Mammary epithelial cell (primary cell): ENCODE measurements around the gene BFSP1.

Experiments
- CTCF ChIP-seq, 2 donors: IDR thresholded peaks in 1 of 2; conservative IDR thresholded peaks in 1 of 2; 2 replicates each; pipeline ENCODE4 v1.5.1; 2011 to 2012; ENCODE audit warnings: inconsistent platforms in 2 of 2, low read length in 2 of 2, mild to moderate bottlenecking in 2 of 2, control low read depth in 1 of 2, low read depth in 1 of 2; ENCODE audit not compliant: insufficient read depth in 1 of 2; ENCODE audit errors: extremely low read depth in 1 of 2
- EZH2 ChIP-seq: IDR thresholded peaks from 2 replicates; pipeline ENCODE4 v1.6.1; 2012; ENCODE audit warnings: low read length, inconsistent platforms, borderline replicate concordance

DNA sequence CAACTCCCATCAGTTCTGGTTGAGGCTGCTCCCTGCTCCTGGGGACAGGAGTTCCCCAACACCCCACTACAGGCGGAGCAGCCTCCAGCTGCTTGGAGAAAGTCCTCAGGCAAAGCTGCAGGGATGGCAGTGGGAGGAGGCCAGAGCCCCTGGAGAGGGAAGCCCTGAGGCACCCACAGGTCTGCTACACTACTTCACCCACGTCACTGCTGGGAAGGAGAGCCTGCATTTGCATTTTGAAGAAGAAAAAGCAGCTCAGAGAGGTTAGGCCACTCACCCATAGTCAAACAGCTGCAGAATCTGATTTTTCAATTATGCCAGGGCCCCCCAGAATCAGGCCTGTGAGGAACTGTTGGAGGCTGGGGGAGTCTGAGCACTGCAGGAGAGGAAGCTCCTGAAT lies 17.2 kb downstream of the BFSP1 start:
- TF ChIP-seq CTCF (conservative IDR thresholded peaks at IDR 0.05 in 1 of 2, IDR thresholded peaks at IDR 0.05 in 1 of 2; ENCODE audit: extremely low read depth in 1 of 2, insufficient read depth in 1 of 2, low read depth in 1 of 2, low read length in 2 of 2) (no peak), EZH2 (no peak)
